Hindlimb muscle (tissue), 1 donor: ENCODE data around the gene NELFCD. TPM values are rescaled to one million over a fixed set of nuclear protein-coding genes. Genes with fewer than 3 reads are reported as not detected.
A peak's percentile ranks its signal among the peaks of the same experiment; 100 is the strongest.
"Not testable (repeated sequence)": the region's sequence is repeated elsewhere in the genome, so short reads cannot be mapped to it uniquely, and the experiment has no call there.

Experiments used
- DNase-seq: peaks from one replicate; pipeline ENCODE4 v3.0.0-alpha.2; 2013
- polyA plus RNA-seq: library from polyadenylated mRNA; unstranded; fragments of 120-200 nt; gene quantifications from one replicate; pipeline ENCODE4 v1.2.1, GENCODE V29; 2013; ENCODE audit not compliant: insufficient read length

Gene NELFCD
- polyA plus RNA-seq, 1 donor, result 61.0 TPM

DNA sequence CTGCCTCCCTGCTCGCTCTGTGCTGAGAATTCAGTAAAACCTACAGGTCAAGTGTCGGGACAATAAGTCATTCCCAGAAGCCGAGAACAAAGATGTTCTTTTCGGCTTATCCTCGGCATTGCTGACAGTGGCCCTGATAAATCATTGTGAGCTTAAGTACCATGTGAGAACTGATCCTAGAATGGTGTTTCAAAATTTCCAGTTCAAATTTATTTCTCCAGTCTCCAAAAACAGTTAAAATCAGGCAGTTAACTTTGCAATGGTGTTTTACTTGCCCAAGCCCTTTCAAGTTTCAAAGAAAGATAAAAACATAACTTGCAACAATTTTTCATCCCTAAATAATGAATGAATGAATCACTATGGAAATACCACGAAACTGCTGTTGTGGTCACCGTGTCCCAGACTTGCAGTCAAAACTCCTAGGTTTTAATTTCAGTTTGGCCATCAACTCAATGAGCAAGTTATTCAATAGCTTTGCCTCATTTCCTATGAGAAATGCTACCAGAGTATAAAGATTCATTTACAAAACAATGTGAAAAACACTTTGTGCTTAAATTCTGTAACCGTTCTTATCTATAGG, 46.8 kb downstream of the NELFCD start:
- DNase-seq, result no peak

DNA sequence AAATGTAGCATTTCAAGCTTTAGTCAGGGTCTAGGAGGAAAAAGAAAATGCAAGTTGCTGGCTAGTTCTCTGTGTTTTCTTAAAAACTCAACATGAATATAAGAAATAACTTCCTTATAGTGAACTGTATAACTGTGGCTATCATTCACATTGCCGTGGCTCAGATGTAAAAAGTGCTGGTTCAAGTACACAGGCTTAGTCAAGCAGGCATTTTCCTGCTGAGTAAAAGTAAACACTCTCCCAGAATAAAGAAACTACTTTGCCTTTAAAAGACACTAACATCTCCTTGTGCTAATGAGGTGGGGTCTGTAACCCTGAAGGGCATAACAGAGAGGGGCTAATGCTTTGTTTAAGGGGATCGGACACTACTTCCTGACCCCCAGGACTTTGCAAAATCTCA, 47.8 kb downstream of the NELFCD start:
- DNase-seq, result no peak

DNA sequence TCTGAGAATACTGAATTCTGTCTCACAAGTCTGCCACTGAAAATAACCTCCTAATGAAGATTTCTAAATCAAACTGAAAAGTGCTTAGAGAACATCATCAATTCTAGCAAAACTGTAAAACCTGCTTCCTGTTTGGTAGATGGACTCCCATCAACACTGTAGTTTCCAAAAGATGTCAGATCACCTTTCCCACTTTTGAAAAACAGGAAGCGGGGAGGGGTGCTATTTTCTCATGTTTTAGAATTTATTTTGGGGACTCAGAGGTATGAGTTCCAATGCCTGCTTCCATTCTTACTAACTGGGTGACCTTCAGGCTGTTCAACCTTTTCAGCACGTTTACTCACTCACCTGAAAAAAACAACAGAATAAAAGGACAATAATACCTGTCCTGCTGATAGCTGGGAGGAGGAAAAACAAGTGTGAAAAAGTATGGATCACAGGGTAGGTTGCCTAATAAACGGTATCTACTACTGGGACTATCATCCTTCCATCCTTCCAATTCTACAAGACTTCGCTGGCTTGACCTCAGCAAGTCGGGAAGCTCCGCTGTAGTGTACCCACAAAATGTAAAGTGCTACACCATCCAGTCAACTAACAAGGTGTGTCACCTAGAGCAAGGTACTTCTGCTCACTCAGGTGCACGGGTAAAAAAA, 50.0 kb downstream of the NELFCD start:
- DNase-seq, result no peak

DNA sequence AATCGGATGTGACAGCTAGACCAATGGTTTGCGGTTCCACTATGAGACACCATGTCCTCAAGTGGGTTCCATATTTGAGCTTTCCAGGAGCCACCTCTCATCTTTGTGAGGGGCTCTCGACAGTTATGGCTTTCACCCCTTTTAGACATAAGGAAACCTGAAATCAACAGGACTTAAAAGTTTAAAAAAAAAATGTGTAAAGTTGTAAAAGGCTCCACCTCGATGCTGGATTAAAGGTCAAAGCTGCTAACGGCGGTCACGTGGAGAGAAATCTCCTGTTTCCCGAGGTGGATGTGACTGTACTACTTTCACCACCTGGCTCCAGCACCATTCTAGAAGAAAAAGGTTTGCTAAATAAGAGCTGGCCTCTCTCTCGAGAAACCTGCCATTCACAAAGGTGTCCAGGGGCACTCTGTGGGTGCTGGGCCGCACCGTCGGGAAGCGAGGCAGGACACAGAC, 50.5 kb downstream of the NELFCD start:
- DNase-seq, result no peak

DNA sequence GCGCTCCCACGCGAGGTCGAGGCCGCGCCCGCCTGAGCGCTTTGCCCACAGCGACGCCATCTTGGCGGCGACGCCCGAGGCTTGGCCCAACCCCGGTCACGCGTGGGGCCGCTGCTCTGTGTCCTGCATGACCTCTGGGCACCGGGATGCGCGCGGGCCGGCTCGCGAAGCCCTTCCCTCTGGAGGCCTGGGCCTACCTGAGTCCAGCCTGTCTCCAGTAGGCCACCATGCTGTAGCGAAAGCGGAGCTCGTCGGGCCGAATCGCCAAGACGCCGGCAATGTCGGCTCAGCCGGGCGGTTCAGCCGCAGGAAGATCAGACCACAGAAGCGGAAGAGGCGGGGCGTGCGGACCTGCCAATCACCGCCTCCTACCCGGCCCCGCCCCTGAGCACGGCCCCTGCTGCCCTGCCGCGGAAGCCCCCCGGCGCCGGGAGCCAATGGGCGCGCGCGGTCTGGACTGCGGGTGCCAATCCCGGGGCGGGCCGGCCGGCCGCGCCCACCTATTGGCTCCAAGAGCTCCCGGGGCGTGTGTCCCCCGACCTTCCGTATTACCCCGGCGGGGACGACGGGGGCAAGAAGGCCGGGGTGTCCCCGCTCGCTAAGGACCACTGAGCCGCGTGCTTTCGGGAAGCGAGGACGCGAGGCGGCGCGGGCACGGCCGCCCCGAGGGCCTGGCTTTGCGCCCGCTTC, 51.1 kb downstream of the NELFCD start, which contains the start of gene ATP5F1E:
Gene ATP5F1E, minus strand, starts transcription at position 313 of the 690 bp plus-strand sequence. Its CDS starts 84 bp downstream, at position 229.
- DNase-seq, result peak; percentile 95

DNA sequence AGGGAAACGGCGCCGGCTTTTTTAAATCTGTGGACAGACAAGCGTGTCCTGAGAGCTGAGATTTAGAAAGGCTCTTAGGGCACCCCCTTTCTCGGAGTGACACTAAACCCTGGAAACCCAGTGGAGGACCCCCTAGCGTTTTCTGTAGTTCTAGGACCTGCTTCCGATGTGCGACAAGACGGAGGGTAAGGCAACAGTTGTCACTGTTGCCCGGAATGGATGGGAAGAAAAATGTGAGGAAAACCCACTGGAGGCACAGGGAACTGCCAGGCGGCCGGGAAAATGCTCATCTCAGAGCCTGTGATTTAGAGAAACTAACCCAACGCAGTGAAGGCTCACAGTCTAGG, 51.6 kb downstream of the NELFCD start:
- no peak for DNase-seq

DNA sequence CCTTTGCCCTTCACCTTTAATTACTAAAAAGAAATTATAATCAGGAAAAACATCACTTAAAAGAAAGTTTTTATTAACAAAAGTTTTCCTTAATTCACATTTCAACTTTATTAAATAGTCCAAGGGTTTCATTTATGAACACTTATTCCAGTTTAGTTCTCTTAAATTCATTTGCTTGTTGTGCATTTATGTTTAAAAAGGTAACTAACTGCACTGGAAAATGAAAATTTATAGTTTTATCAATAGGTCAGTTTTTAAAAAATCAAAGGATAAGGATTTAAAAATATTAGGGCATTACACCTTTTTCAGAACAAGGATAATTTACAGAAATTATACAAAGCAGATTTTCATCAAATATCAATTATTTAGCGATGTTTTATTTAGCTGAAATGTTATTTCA, 52.0 kb downstream of the NELFCD start:
- no peak for DNase-seq

DNA sequence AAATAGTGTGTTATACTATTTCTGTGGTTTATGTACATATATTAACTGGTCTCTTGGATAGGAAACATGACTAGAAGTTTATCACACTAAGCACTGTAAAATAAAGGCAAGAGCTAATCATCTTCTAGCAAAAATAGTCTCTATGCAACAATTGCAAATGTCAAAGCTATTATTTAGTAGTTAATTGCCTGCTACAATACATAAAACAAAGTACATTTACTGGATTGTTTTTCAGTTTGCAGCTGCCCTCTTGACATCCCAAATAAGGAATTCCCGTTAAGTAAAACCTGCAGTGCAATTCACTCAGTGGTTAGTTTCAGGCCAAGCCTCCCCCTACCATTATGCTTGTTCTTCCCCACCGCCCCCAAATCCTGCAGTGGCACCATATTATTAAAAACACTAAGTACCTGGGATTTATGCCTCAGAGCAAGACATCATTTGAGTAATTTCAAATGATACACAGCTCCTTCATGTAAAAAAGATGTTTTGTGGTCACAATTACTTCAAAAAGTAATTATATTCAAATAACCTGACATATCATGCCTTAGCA, 52.6 kb downstream of the NELFCD start:
- no peak for DNase-seq

DNA sequence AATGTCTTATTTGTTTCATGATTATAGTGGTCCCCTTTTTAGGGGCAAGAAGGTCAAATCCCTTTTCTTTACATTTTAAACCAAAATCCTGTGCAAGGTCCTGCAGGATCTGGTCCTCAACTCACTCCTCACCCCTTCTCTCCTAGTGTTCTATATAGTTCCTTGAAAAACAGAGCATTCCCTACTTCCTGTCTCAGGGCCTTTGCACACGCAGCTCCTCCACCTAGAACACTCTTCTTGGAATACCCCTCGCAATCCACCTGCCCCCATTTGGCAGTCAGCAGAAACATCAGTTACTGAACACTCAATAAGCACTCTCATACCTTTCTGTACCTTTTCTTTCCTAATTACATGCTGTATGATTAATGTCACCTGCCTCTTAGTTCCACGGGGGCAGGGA, 54.3 kb downstream of the NELFCD start:
- no peak for DNase-seq

DNA sequence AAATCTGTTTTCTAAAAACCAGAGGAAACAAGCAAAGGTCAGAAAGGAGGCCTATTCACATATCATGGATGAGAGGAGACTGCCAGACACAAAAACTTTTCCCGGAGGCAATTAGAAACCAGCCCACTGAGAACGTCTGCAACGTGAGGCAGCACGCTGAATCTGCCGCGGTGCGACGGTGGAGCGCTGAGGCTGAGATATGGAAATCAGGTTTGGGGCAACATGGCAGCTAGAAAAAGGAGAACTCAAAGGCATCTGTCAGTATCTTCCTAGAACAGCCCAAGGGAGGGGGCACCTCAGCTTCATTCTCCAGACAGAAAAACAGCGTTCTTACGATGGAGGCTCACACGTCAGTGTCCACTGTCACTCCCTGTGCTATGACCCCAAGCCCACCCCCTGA, 56.3 kb downstream of the NELFCD start:
- no peak for DNase-seq

DNA sequence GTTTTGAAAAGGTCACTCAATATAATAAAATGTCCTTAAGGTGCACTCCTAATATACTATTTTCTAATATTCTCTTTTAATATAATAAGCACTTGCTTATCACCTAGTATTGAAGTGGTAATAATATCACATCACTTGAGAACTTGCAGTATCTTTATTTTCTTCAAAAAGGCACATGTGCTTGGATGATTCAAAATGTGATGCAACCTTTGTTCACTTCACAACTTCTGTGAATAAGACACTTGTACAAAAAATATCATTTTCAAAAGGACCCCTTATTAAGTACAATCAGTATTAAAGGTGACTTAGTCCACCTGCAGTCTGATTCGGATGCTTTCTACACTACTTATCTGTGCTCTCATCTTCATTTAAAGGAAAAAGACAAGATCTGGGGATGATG, 58.2 kb downstream of the NELFCD start:
- DNase-seq, result no peak

DNA sequence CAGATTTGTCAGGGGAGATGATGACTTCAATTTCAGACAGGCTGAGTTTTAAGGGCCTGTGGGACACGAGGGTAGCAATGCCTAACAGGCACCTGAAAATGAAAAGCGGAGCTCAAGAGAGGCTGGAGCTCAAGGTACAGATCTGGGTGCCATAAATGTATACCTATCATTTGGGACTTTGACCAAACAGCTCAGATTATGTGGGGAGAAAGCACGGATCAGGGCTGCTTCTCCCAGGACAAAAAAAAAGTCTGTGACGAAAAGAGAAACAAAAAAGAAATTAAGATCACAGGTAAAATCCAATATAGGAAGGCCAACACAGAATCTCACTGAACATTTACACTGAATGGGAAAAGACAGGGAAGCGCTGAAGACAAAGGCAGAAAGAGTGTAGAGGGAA, 59.6 kb downstream of the NELFCD start:
- no peak for DNase-seq

DNA sequence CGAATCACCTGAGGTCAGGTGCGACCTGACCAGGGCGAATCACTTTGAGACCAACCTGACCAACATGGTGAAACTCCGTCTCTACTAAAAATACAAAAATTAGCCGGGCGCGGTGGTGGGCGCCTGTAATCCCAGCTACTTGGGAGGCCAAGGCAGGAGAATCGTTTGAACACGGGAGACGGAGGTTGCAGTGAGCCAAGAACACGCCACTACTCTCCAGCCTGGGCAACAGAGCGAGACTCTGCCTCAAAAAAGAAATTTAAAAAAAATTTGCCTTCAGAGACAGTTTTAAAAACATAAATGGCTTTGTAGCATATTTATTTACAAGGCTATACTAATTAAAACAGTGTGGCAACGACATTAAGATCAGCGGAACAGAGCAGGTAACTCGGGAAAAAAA, 60.4 kb downstream of the NELFCD start:
- not testable (repeated sequence) for DNase-seq

DNA sequence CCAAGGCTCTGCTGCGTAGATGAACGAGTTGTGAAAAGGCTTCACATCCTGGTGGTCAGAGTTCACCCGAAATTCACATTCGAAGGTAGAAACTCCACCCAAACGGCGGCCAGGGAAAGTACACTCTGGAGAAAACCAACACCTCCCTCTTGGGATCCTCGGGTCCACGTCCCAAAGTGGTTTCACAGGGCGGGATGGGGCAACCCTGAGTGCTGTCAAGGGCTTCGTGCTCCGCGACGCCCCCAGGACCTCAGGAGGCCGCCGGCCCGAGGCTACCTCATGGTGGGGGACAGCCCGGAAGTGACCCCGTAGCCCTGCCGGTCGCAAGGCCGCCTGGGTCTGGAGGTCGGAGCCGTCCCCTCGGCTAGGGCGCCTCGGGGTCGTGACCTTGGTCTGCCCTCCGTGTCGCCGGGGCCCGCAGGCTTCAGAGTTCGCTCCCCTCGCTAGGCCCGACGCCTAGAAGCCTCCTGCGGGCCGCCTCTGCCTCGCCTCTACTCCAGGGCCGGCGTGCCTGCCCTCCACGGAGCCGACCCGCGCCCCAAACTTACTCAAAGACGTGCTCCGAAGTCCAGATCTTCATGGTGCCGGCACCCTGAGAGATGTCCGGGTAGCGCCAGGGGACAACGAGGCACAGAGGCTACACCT, 61.2 kb downstream of the NELFCD start, which contains the start of gene PRELID3B:
Gene PRELID3B, minus strand, starts transcription at position 636 of the 645 bp plus-strand sequence. Its CDS starts 56 bp downstream, at position 580.
- peak; percentile 30 for DNase-seq

DNA sequence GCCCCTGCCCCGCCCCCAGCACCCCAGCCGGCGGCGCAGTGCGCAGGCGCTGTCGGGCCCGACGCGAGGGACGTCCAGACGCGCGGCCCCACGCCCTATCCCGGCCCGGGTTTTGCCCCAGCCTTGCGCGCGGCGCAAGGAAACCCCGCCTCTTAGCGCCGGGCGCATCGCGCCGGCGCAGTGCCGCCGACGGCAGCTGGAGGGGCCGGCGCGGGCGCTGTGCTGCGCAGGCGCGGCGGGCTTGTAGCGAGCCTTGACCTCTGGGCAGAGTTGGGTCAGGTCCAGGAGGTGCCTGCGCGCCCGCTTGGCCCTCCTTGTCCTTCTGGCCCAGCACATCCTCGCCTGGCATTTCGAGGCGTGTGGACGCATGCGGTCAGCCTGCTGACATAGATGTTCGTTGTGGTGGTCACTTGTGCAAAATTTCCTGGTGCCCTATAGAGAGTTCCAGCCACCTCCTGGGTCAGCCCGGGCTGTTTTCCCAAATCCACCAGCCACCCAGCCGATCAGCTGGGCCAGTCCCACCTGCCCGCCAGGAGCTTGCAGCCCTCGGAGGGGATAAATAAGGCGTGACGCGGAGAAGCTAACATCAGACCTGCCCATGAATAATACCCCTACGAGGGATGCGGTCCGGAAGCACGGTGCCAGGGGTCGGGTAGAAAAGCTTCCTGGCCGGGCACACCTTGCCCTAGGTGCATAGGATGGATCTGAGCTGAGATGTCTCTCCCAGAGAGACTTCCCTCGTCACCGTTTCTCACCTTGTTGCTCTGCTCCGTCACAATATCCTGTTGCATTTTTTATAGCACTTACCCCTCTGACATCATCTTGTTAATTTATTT, 62.0 kb downstream of the NELFCD start:
- DNase-seq, result peak; percentile 96

DNA sequence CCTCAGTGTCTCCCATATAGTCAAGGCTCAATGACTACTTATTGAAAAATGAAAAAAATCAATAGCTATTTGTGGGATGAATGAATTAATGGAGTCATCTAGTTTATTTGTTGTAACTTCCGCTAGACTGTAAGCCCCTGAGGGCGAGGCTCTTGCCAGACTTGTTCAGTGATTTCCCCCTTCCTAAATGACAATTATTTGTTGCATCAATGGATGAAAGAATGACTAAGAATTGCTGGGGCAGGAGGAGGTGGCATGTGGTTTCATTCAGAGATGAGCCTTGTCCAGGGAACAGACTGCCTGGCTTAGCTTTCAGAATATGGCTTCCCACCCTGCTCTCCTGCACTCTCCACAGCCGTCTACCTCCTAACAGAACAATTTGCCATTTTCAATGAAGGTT, 62.6 kb downstream of the NELFCD start:
- no peak for DNase-seq

DNA sequence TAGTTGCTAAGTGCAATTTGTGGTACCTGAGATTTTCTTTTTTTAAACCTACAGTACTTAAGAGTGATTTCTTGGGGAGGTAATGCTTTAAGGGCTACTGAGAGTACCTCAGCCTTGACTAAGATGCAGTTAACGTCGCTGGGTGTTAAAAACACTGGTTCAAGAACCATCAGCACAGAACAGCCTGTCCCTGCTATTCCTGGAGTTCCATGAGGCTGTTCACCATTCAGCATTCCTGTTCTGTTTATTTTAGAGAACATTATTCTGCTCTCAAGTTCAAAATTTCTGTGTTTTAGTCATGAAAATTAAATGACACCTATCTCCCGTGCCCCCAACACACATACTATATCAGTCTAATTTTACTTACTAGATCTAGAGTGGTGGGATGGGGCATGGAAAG, 63.2 kb downstream of the NELFCD start:
- no peak for DNase-seq

Other genes starting within 250 kb of the NELFCD start
- gene GNAS-AS1, start 130.4 kb upstream of the NELFCD start, polyA plus RNA-seq, result 2.5 TPM
- gene GNAS, start 128.5 kb upstream of the NELFCD start, polyA plus RNA-seq, result 3,728 TPM
- 77.6 TPM for gene CTSZ, start 26.0 kb downstream of the NELFCD start, polyA plus RNA-seq
- gene TUBB1, start 38.2 kb downstream of the NELFCD start, polyA plus RNA-seq, result 0.67 TPM
- gene ATP5F1E, start 51.1 kb downstream of the NELFCD start, polyA plus RNA-seq, result 140 TPM
- gene PRELID3B, start 61.5 kb downstream of the NELFCD start, polyA plus RNA-seq, result 40.5 TPM
- 0.31 TPM for gene ZNF831, start 182.6 kb downstream of the NELFCD start, polyA plus RNA-seq